Suprapubic skin (tissue), 4 donors: ENCODE data around the gene SPATA3.

Experiments
- EP300 ChIP-seq: sonication (generic); formaldehyde crosslinking; IDR thresholded peaks from one replicate; pipeline ENCODE4 v1.6.1; 2017; ENCODE audit warnings: antibody characterized with exemption
- POLR2A ChIP-seq, 2 donors: fragments of 450-650 bp; IDR thresholded peaks; one replicate each; pipeline ENCODE4 v1.6.1; 2017; ENCODE audit warnings: antibody characterized with exemption in 2 of 2, mild to moderate bottlenecking in 2 of 2, moderate library complexity in 2 of 2
- POLR2AphosphoS5 ChIP-seq, 3 donors: sonication (generic); formaldehyde crosslinking; IDR thresholded peaks; one replicate each; pipeline ENCODE4 v1.6.1; 2017; ENCODE audit warnings: antibody characterized with exemption in 3 of 3
- TF ChIP-seq, protein P1 (sequence below), 2 donors: fragments of 200-600 bp in 1 of 2; fragments of 450-650 bp in 1 of 2; sonication (generic) in 1 of 2; IDR thresholded peaks; one replicate each; pipeline ENCODE4 v1.5.1; 2016 to 2019; ENCODE audit warnings: antibody characterized with exemption in 2 of 2, mild to moderate bottlenecking in 1 of 2, moderate library complexity in 1 of 2

DNA sequence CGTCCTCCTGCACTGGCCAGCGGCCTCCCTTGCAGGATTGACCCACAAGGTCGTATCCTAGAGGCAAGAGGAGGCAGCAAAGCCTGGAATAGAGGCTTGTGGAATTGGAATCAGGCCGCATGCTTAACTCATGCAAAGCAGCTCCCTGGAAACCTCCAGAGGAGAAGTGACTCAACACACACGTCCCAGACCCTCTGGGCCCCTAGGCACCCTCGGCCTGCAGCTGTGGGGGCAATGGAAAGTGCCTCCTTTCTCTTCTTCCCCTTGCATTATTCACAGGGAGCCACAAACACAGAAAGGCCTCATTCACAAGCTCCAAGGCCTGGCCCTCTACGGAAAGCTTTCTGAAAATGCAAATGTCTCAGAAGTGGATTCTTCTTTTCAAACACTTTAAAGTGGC lies 19.6 kb downstream of the SPATA3 start:
- TF ChIP-seq EP300 (no peak), POLR2A (IDR thresholded peaks at IDR 0.05) (no peak), POLR2AphosphoS5 (IDR thresholded peaks at IDR 0.05) (no peak)
- TF ChIP-seq, protein P1, sequence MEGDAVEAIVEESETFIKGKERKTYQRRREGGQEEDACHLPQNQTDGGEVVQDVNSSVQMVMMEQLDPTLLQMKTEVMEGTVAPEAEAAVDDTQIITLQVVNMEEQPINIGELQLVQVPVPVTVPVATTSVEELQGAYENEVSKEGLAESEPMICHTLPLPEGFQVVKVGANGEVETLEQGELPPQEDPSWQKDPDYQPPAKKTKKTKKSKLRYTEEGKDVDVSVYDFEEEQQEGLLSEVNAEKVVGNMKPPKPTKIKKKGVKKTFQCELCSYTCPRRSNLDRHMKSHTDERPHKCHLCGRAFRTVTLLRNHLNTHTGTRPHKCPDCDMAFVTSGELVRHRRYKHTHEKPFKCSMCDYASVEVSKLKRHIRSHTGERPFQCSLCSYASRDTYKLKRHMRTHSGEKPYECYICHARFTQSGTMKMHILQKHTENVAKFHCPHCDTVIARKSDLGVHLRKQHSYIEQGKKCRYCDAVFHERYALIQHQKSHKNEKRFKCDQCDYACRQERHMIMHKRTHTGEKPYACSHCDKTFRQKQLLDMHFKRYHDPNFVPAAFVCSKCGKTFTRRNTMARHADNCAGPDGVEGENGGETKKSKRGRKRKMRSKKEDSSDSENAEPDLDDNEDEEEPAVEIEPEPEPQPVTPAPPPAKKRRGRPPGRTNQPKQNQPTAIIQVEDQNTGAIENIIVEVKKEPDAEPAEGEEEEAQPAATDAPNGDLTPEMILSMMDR (IDR thresholded peaks at IDR 0.05), result no peak
